ENCODE results near the gene WBP2NL.

DNA sequence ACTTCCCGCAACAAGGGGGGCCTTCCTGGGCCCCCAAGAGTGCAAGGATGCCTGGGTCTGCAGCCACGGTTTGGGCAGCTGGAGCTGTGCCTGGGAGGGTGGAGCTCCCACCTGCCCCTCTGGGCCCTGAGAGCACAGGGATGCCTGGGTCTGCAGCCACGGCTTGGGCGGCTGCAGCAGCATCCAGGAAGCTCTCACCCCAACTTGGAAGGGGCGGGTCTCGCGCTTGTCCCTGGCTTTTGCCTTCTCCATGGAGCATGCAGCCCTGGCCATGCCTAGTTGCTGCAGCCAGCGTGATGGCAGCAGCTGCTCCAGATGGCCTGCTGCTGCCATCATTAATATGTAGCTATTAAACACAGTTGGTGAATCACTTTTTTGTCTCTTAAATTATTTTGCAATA is 36.7 kb downstream of the WBP2NL start:
- TF ChIP-seq, protein P1, sequence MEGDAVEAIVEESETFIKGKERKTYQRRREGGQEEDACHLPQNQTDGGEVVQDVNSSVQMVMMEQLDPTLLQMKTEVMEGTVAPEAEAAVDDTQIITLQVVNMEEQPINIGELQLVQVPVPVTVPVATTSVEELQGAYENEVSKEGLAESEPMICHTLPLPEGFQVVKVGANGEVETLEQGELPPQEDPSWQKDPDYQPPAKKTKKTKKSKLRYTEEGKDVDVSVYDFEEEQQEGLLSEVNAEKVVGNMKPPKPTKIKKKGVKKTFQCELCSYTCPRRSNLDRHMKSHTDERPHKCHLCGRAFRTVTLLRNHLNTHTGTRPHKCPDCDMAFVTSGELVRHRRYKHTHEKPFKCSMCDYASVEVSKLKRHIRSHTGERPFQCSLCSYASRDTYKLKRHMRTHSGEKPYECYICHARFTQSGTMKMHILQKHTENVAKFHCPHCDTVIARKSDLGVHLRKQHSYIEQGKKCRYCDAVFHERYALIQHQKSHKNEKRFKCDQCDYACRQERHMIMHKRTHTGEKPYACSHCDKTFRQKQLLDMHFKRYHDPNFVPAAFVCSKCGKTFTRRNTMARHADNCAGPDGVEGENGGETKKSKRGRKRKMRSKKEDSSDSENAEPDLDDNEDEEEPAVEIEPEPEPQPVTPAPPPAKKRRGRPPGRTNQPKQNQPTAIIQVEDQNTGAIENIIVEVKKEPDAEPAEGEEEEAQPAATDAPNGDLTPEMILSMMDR (IDR thresholded peaks at IDR 0.05; ENCODE audit: low read length) = no peak
- no peak for TF ChIP-seq EZH2 (optimal IDR thresholded peaks at IDR 0.05; ENCODE audit: low read depth, low read length)
